ENCODE data around the gene GPBP1L1. TPM values are rescaled to one million over a fixed set of nuclear protein-coding genes. Genes with fewer than 3 reads are reported as not detected.

Gene GPBP1L1

GRCh38 chr1:45583666-45584350 lies 102.5 kb downstream of the GPBP1L1 start, which contains the start of gene NASP:
TSS of gene NASP (plus strand) at chr1:45584041. CDS start at chr1:45584147, 106 bp downstream.
- H3K4me3 ChIP-seq (ENCODE audit: low read length): peak within 1 kb of the TSS; percentile 86
- no peaks in the 10 kb centered on the region for H3K9me3 ChIP-seq (replicated peaks; ENCODE audit: low read length)
- no peaks in the 10 kb centered on the region for H3K36me3 ChIP-seq (ENCODE audit: insufficient read depth, low read length)
- peak within 1 kb of the TSS; percentile 93 for H3K9ac ChIP-seq (ENCODE audit: low read depth, low read length)
- H3K27me3 ChIP-seq (ENCODE audit: control insufficient read depth, insufficient read depth, low read length): no peaks in the 10 kb centered on the region
- H3K4me2 ChIP-seq (ENCODE audit: low read length): peak within 1 kb of the TSS; percentile 95
- peaks cover 18% of the 10 kb centered on the region for H3K4me1 ChIP-seq (ENCODE audit: control insufficient read depth, insufficient read depth, low read length)

DNA sequence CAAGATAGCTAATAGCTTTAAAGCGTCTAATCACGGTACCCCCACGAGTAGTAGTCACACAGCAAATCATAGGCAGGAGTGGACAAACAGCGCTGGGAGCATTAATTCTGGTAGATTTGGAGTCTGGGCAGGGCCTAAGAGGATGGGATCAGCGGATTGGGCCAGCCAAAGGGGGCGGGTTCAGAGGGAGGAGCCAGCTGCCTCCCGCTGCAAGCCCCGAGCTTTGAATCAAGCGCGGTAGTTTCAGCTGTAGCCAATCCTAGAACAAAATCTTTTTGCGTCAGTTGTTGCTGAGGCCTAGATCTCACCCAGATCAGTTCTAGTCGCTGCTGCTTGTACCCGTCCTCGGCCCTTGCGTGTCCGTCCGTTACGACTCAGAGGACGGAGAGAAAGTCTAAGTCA lies 103.1 kb downstream of the GPBP1L1 start:
- Histone ChIP-seq H3K27me3 (ENCODE audit: control insufficient read depth, insufficient read depth, low read length) (no peaks in the 10 kb centered on the region), H3K4me2 (ENCODE audit: low read length) (peak overlapping the region; percentile 95), H3K9ac (ENCODE audit: low read depth, low read length) (peak overlapping the region; percentile 93), H3K4me1 (ENCODE audit: control insufficient read depth, insufficient read depth, low read length) (peaks cover 18% of the 10 kb centered on the region), H3K9me3 (replicated peaks; ENCODE audit: low read length) (no peaks in the 10 kb centered on the region), H3K4me3 (ENCODE audit: low read length) (peak overlapping the region; percentile 86), H3K36me3 (ENCODE audit: insufficient read depth, low read length) (no peaks in the 10 kb centered on the region)

Small RNAs within 50 kb of the gene (small RNA-seq; reads per million reads assigned to genes)
- not detected for gene AL355480.1
- gene AL355480.2: not detected
- gene AL355480.3: not detected
- not detected for gene AL355480.4

Measured in skeletal muscle satellite cell (primary cell).